Activated naive CD8-positive, alpha-beta T cell treated with anti-CD3 and anti-CD28 coated beads, Interleukin-2, amount 10 ng/mL, durations not matched to agents 7 days and 5 days (primary cell): ENCODE results near the gene EGR1. TPM values are rescaled to one million over a fixed set of nuclear protein-coding genes. Genes with fewer than 3 reads are reported as not detected.
"Not testable (repeated sequence)": the region's sequence is repeated elsewhere in the genome, so short reads cannot be mapped to it uniquely, and the experiment has no call there.

Experiments
- ATAC-seq: fragments of 150-1000 bp; cut with Tn5 transposase; one replicate; pipeline ENCODE4 v1.10.0; 2021; ENCODE audit warnings: low read depth, moderate library complexity
- POLR2A ChIA-PET: fragments of 350-600 bp; sonication (Branson Sonifier 250); formaldehyde crosslinking; loops from one replicate; lab custom pipeline; 2021; ENCODE audit warnings: antibody characterized with exemption; lab: Charles Lee
- DNase-seq: peaks from one replicate; pipeline ENCODE4 v3.0.0; 2021
- H3K27ac Mint-ChIP-seq: one replicate; pipeline ENCODE4 v1.8.0; 2022; ENCODE audit warnings: mild to moderate bottlenecking, mixed read lengths
- H3K27me3 Mint-ChIP-seq: one replicate; pipeline ENCODE4 v1.8.0; 2022; ENCODE audit warnings: mild to moderate bottlenecking, moderate library complexity, mixed read lengths
- H3K36me3 Mint-ChIP-seq: one replicate; pipeline ENCODE4 v1.8.0; 2021; ENCODE audit warnings: mild to moderate bottlenecking, mixed read lengths
- H3K4me1 Mint-ChIP-seq: one replicate; pipeline ENCODE4 v1.8.0; 2021; ENCODE audit warnings: mixed read lengths
- H3K4me3 Mint-ChIP-seq: one replicate; pipeline ENCODE4 v1.8.0; 2022; ENCODE audit warnings: mild to moderate bottlenecking, moderate library complexity, mixed read lengths
- H3K9me3 Mint-ChIP-seq: one replicate; pipeline ENCODE4 v1.8.0; 2021; ENCODE audit warnings: mixed read lengths
- total RNA-seq, 2 experiments: library from RNA; stranded (reverse); gene quantifications; one replicate each; pipeline ENCODE4 v1.2.3, GENCODE V29; 2021

EGR1 gene
- total RNA-seq, 2 experiments from 2014 or later: 4.6 to 5.1 TPM

GRCh38 chr5:138491669-138492559, 26.6 kb downstream of the EGR1 start:
- peaks cover 31% of the 10 kb centered on the region for H3K27me3 Mint-ChIP-seq
- no peaks in the 10 kb centered on the region for H3K36me3 Mint-ChIP-seq
- POLR2A ChIA-PET: interaction anchor here (1.2 kb wide), 1 partner anchor 27 kb away, joined by 13 read pairs; the partner anchor contains the start of gene EGR1
- peak; percentile 88 for DNase-seq
- H3K4me1 Mint-ChIP-seq: peaks cover 3% of the 10 kb centered on the region
- no peaks in the 10 kb centered on the region for H3K9me3 Mint-ChIP-seq
- peak; percentile 100 for ATAC-seq
- peak overlapping the region; percentile 83 for H3K27ac Mint-ChIP-seq
- peak overlapping the region; percentile 93 for H3K4me3 Mint-ChIP-seq

GRCh38 chr5:138492560-138493045, 27.3 kb downstream of the EGR1 start:
- H3K27me3 Mint-ChIP-seq: peaks cover 31% of the 10 kb centered on the region
- DNase-seq (no peak), ATAC-seq (no peak)
- POLR2A ChIA-PET: interaction anchor here (0.6 to 1.2 kb wide), 2 partner anchors 22 to 28 kb away, joined by 3 to 13 read pairs; partner anchors contain the start of gene EGR1
- no peaks in the 10 kb centered on the region for H3K36me3 Mint-ChIP-seq
- H3K27ac Mint-ChIP-seq: peak overlapping the region; percentile 83
- peak overlapping the region; percentile 93 for H3K4me3 Mint-ChIP-seq
- peaks cover 3% of the 10 kb centered on the region for H3K4me1 Mint-ChIP-seq
- H3K9me3 Mint-ChIP-seq: no peaks in the 10 kb centered on the region

GRCh38 chr5:138495351-138495750, 30.1 kb downstream of the EGR1 start:
- Mint-ChIP-seq H3K9me3 (no peaks in the 10 kb centered on the region), H3K36me3 (no peaks in the 10 kb centered on the region), H3K27ac (no peak overlapping the region), H3K4me3 (no peak overlapping the region), H3K27me3 (peaks cover 18% of the 10 kb centered on the region), H3K4me1 (peaks cover 3% of the 10 kb centered on the region)
- no peak for ATAC-seq
- DNase-seq: no peak
- POLR2A ChIA-PET: no interaction called here

- Mint-ChIP-seq H3K36me3 (no peaks in the 10 kb centered on the region), H3K4me1 (no peaks in the 10 kb centered on the region)
- POLR2A ChIA-PET: no interaction called here
Measured at GRCh38 chr5:138498376-138498775, 33.1 kb downstream of the EGR1 start.

GRCh38 chr5:138502121-138502520, 36.8 kb downstream of the EGR1 start:
- peaks cover 2% of the 10 kb centered on the region for H3K27me3 Mint-ChIP-seq
- H3K27ac Mint-ChIP-seq: no peak overlapping the region
- no peaks in the 10 kb centered on the region for H3K4me1 Mint-ChIP-seq
- no peak for DNase-seq
- no peak overlapping the region for H3K4me3 Mint-ChIP-seq
- POLR2A ChIA-PET: no interaction called here
- no peaks in the 10 kb centered on the region for H3K9me3 Mint-ChIP-seq
- peaks cover under 1% of the 10 kb centered on the region for H3K36me3 Mint-ChIP-seq
- no peak for ATAC-seq

More at GRCh38 chr5:138498376-138498775, 33.1 kb downstream of the EGR1 start:
- no peaks in the 10 kb centered on the region for H3K9me3 Mint-ChIP-seq
- H3K4me3 Mint-ChIP-seq: no peak overlapping the region
- ATAC-seq (no peak), DNase-seq (no peak)
- peaks cover 5% of the 10 kb centered on the region for H3K27me3 Mint-ChIP-seq
- H3K27ac Mint-ChIP-seq: no peak overlapping the region

GRCh38 chr5:138502521-138502920, 37.2 kb downstream of the EGR1 start:
- Mint-ChIP-seq H3K4me1 (no peaks in the 10 kb centered on the region), H3K4me3 (no peak overlapping the region), H3K9me3 (no peaks in the 10 kb centered on the region), H3K27me3 (peaks cover 2% of the 10 kb centered on the region), H3K36me3 (peaks cover 4% of the 10 kb centered on the region), H3K27ac (no peak overlapping the region)
- POLR2A ChIA-PET: no interaction called here
- ATAC-seq (no peak), DNase-seq (no peak)

GRCh38 chr5:138503487-138504270, 38.4 kb downstream of the EGR1 start:
- H3K4me3 Mint-ChIP-seq: no peak overlapping the region
- no peak for DNase-seq
- ATAC-seq: peak; percentile 58
- no peak overlapping the region for H3K27ac Mint-ChIP-seq
- H3K27me3 Mint-ChIP-seq: peaks cover 2% of the 10 kb centered on the region
- H3K4me1 Mint-ChIP-seq: no peaks in the 10 kb centered on the region
- POLR2A ChIA-PET: interaction anchor here (1.5 kb wide), 1 partner anchor 53 kb away, joined by 6 read pairs; no protein-coding TSS in a partner anchor
- no peaks in the 10 kb centered on the region for H3K9me3 Mint-ChIP-seq
- H3K36me3 Mint-ChIP-seq: peaks cover 10% of the 10 kb centered on the region

GRCh38 chr5:138504799-138505198, 39.5 kb downstream of the EGR1 start:
- POLR2A ChIA-PET: no interaction called here
- DNase-seq (no peak), ATAC-seq (no peak)
- Mint-ChIP-seq H3K27me3 (no peaks in the 10 kb centered on the region), H3K27ac (no peak overlapping the region), H3K4me3 (no peak overlapping the region), H3K9me3 (no peaks in the 10 kb centered on the region), H3K4me1 (no peaks in the 10 kb centered on the region), H3K36me3 (peaks cover 16% of the 10 kb centered on the region)

- no peak for ATAC-seq
- H3K36me3 Mint-ChIP-seq: peaks cover 26% of the 10 kb centered on the region
- POLR2A ChIA-PET: no interaction called here
Measured at GRCh38 chr5:138506370-138507306, 41.4 kb downstream of the EGR1 start.

GRCh38 chr5:138507485-138507884, 42.2 kb downstream of the EGR1 start:
- peak overlapping the region; percentile 5 for H3K27ac Mint-ChIP-seq
- not testable (repeated sequence) for ATAC-seq

More at GRCh38 chr5:138506370-138507306, 41.4 kb downstream of the EGR1 start:
- no peak for DNase-seq
- Mint-ChIP-seq H3K9me3 (no peaks in the 10 kb centered on the region), H3K27ac (no peak overlapping the region), H3K4me3 (no peak overlapping the region), H3K27me3 (no peaks in the 10 kb centered on the region), H3K4me1 (peaks cover 2% of the 10 kb centered on the region)

GRCh38 chr5:138508958-138509357, 43.7 kb downstream of the EGR1 start:
- Mint-ChIP-seq H3K36me3 (peaks cover 32% of the 10 kb centered on the region), H3K27me3 (no peaks in the 10 kb centered on the region), H3K4me1 (peaks cover 2% of the 10 kb centered on the region), H3K27ac (peak overlapping the region; percentile 11), H3K4me3 (no peak overlapping the region), H3K9me3 (no peaks in the 10 kb centered on the region)
- ATAC-seq (no peak), DNase-seq (no peak)
- POLR2A ChIA-PET: no interaction called here

More at GRCh38 chr5:138507485-138507884, 42.2 kb downstream of the EGR1 start:
- H3K4me3 Mint-ChIP-seq, H3K27me3 Mint-ChIP-seq, DNase-seq, POLR2A ChIA-PET, H3K9me3 Mint-ChIP-seq, H3K4me1 Mint-ChIP-seq: not testable (repeated sequence)
- H3K36me3 Mint-ChIP-seq: peaks cover 29% of the 10 kb centered on the region

- ATAC-seq (no peak), DNase-seq (no peak)
- Mint-ChIP-seq H3K36me3 (peaks cover 35% of the 10 kb centered on the region), H3K9me3 (no peaks in the 10 kb centered on the region), H3K27ac (no peak overlapping the region), H3K4me3 (no peak overlapping the region), H3K27me3 (no peaks in the 10 kb centered on the region), H3K4me1 (peaks cover 2% of the 10 kb centered on the region)
- POLR2A ChIA-PET: no interaction called here
Measured at GRCh38 chr5:138514021-138514420, 48.7 kb downstream of the EGR1 start.
